ENCODE results near the gene C1orf105.

- TF ChIP-seq POLR2A (IDR thresholded peaks at IDR 0.05): no peak
- no peak for TF ChIP-seq POLR2AphosphoS5 (IDR thresholded peaks at IDR 0.05)
- TF ChIP-seq EP300 (IDR thresholded peaks at IDR 0.05): no peak
Measured at GRCh38 chr1:172401892-172402291, 18.6 kb upstream of the C1orf105 start.
